Loucy (cell line): Measurements from ENCODE around the gene ARL6IP4.
"Not testable (repeated sequence)": the region's sequence is repeated elsewhere in the genome, so short reads cannot be mapped to it uniquely, and the experiment has no call there.

Source experiments
- H2AFZ ChIP-seq: fragments of 200-600 bp; sonication (generic); 2 replicates; pipeline ENCODE4 v1.6.0; 2016; ENCODE audit warnings: antibody characterized with exemption, mild to moderate bottlenecking, low read length, moderate library complexity
- H3F3A ChIP-seq: fragments of 200-600 bp; 2 replicates; pipeline ENCODE4 v1.6.0; 2016; ENCODE audit warnings: antibody characterized with exemption, low read depth, mild to moderate bottlenecking
- H3K27me3 ChIP-seq: fragments of 200-600 bp; sonication (generic); 2 replicates; pipeline ENCODE4 v1.6.1; 2014; ENCODE audit warnings: low read length, mild to moderate bottlenecking; ENCODE audit not compliant: insufficient read depth, poor library complexity, severe bottlenecking
- H3K36me3 ChIP-seq: fragments of 200-600 bp; sonication (generic); 2 replicates; pipeline ENCODE4 v1.6.1; 2016; ENCODE audit warnings: low read length; ENCODE audit not compliant: insufficient read depth
- H3K4me1 ChIP-seq: fragments of 200-600 bp; sonication (generic); 2 replicates; pipeline ENCODE4 v1.5.1; 2014; ENCODE audit warnings: low read length, mild to moderate bottlenecking; ENCODE audit not compliant: insufficient read depth, poor library complexity, severe bottlenecking
- H3K4me2 ChIP-seq: fragments of 200-600 bp; sonication (generic); 2 replicates; pipeline ENCODE4 v1.6.0; 2014; ENCODE audit warnings: antibody characterized with exemption, low read length, low read depth, mild to moderate bottlenecking; ENCODE audit not compliant: poor library complexity, severe bottlenecking
- H3K4me3 ChIP-seq: fragments of 200-600 bp; sonication (generic); 2 replicates; pipeline ENCODE4 v1.5.1; 2014; ENCODE audit warnings: low read length, mild to moderate bottlenecking, mixed read lengths; ENCODE audit not compliant: poor library complexity, severe bottlenecking
- H3K79me2 ChIP-seq: fragments of 200-600 bp; sonication (generic); 2 replicates; pipeline ENCODE4 v1.6.1; 2014; ENCODE audit warnings: low read length; ENCODE audit not compliant: insufficient read depth
- H3K9ac ChIP-seq: fragments of 200-600 bp; sonication (generic); 2 replicates; pipeline ENCODE4 v1.6.0; 2014; ENCODE audit warnings: mild to moderate bottlenecking, low read depth, low read length, moderate library complexity; ENCODE audit not compliant: poor library complexity, severe bottlenecking
- H3K9me2 ChIP-seq: fragments of 200-600 bp; sonication (generic); replicated peaks from 2 replicates; pipeline ENCODE4 v1.6.1; 2016; ENCODE audit warnings: low read depth, low read length, mixed read lengths
- H3K9me3 ChIP-seq: fragments of 200-600 bp; sonication (generic); 2 replicates; pipeline ENCODE4 v1.6.1; 2014; ENCODE audit warnings: mild to moderate bottlenecking, antibody characterized with exemption, low read length, low read depth; ENCODE audit not compliant: insufficient read depth
- H4K20me1 ChIP-seq: fragments of 200-600 bp; sonication (generic); 2 replicates; pipeline ENCODE4 v1.6.0; 2014; ENCODE audit warnings: antibody characterized with exemption, low read length, mild to moderate bottlenecking; ENCODE audit not compliant: insufficient read depth, poor library complexity, severe bottlenecking
- EZH2phosphoT487 ChIP-seq: fragments of 200-600 bp; IDR thresholded peaks from 2 replicates; pipeline ENCODE4 v1.6.1; 2018; ENCODE audit warnings: antibody characterized with exemption, mild to moderate bottlenecking, moderate library complexity, borderline replicate concordance
- TF ChIP-seq, protein P1 (sequence below): fragments of 200-600 bp; sonication (generic); conservative IDR thresholded peaks from 2 replicates; pipeline ENCODE4 v1.5.1; 2014; ENCODE audit warnings: mild to moderate bottlenecking, antibody characterized with exemption, low read length

ARL6IP4 gene

GRCh38 chr12:123011701-123012100 is 31.2 kb downstream of the ARL6IP4 start:
- no peaks in the 10 kb centered on the region for H3K36me3 ChIP-seq
- no peak overlapping the region for H3K9ac ChIP-seq
- H3F3A ChIP-seq: no peaks in the 10 kb centered on the region
- no peak overlapping the region for H3K4me3 ChIP-seq
- no peak overlapping the region for H2AFZ ChIP-seq
- H3K9me2 ChIP-seq: no peaks in the 10 kb centered on the region
- no peaks in the 10 kb centered on the region for H3K27me3 ChIP-seq
- no peaks in the 10 kb centered on the region for H3K79me2 ChIP-seq
- H4K20me1 ChIP-seq: no peaks in the 10 kb centered on the region
- no peaks in the 10 kb centered on the region for H3K4me1 ChIP-seq
- no peaks in the 10 kb centered on the region for H3K9me3 ChIP-seq
- no peak for TF ChIP-seq EZH2phosphoT487
- TF ChIP-seq, protein P1, sequence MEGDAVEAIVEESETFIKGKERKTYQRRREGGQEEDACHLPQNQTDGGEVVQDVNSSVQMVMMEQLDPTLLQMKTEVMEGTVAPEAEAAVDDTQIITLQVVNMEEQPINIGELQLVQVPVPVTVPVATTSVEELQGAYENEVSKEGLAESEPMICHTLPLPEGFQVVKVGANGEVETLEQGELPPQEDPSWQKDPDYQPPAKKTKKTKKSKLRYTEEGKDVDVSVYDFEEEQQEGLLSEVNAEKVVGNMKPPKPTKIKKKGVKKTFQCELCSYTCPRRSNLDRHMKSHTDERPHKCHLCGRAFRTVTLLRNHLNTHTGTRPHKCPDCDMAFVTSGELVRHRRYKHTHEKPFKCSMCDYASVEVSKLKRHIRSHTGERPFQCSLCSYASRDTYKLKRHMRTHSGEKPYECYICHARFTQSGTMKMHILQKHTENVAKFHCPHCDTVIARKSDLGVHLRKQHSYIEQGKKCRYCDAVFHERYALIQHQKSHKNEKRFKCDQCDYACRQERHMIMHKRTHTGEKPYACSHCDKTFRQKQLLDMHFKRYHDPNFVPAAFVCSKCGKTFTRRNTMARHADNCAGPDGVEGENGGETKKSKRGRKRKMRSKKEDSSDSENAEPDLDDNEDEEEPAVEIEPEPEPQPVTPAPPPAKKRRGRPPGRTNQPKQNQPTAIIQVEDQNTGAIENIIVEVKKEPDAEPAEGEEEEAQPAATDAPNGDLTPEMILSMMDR: no peak
- H3K4me2 ChIP-seq: no peak overlapping the region

- no peaks in the 10 kb centered on the region for H3F3A ChIP-seq
- no peaks in the 10 kb centered on the region for H3K27me3 ChIP-seq
- H2AFZ ChIP-seq: no peak overlapping the region
- H3K4me1 ChIP-seq: no peaks in the 10 kb centered on the region
- no peaks in the 10 kb centered on the region for H4K20me1 ChIP-seq
- H3K9me3 ChIP-seq: no peaks in the 10 kb centered on the region
- no peak overlapping the region for H3K4me3 ChIP-seq
- H3K9ac ChIP-seq: no peak overlapping the region
- TF ChIP-seq, protein P1: no peak
- no peak for TF ChIP-seq EZH2phosphoT487
- H3K36me3 ChIP-seq: no peaks in the 10 kb centered on the region
- H3K9me2 ChIP-seq: no peaks in the 10 kb centered on the region
- no peaks in the 10 kb centered on the region for H3K79me2 ChIP-seq
- H3K4me2 ChIP-seq: no peak overlapping the region
Observed at GRCh38 chr12:123013185-123014095, 33.0 kb downstream of the ARL6IP4 start.

DNA sequence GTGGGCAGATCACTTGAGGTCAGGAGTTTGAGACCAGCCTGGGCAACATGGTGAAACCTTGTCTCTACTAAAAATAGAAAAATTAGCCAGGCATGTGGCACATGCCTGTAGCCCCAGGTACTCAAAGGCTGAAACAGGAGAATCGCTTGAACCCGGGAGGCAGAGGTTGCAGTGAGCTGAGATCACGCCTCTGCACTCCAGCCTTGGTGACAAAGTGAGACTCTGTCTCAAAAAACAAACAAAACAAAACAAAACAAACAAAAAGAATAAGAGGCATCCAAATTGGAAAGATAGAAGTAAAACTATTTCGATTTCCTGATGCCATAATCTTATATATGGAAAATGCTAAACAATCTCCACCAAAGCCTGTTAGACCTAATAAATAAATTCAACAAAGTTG is 34.0 kb downstream of the ARL6IP4 start:
- H3K4me1 ChIP-seq, H3K9me3 ChIP-seq, H3K9me2 ChIP-seq: not testable (repeated sequence)

DNA sequence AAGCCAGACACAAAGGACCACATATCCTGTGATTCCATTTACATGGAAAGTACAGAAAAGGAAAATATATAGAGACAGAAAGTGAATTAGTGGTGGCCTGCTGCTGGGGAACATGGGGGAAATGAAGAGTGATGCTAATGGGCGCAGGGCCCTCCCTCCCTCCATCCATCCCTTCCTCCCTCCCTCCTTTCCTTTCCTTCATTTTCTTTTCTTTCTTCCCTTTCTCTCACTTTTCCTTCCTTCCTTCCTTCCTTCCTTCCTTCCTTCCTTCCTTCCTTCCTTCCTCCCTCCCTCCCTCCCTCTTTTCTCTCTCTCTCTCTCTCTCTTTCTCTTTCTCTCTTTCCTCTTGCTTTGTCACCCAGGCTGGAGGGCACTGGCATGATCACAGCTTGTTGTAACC is 37.3 kb downstream of the ARL6IP4 start:
- H3K79me2 ChIP-seq: no peaks in the 10 kb centered on the region
- no peak overlapping the region for H3K4me3 ChIP-seq
- no peak overlapping the region for H3K4me2 ChIP-seq
- H3K9me2 ChIP-seq: no peaks in the 10 kb centered on the region
- TF ChIP-seq, protein P1: no peak
- TF ChIP-seq EZH2phosphoT487: no peak
- H3K9ac ChIP-seq: no peak overlapping the region
- no peaks in the 10 kb centered on the region for H3K36me3 ChIP-seq
- H3K27me3 ChIP-seq: no peaks in the 10 kb centered on the region
- H3F3A ChIP-seq: no peaks in the 10 kb centered on the region
- no peaks in the 10 kb centered on the region for H3K9me3 ChIP-seq
- no peaks in the 10 kb centered on the region for H3K4me1 ChIP-seq
- H4K20me1 ChIP-seq: no peaks in the 10 kb centered on the region
- no peak overlapping the region for H2AFZ ChIP-seq

More for the DNA sequence above, 34.0 kb downstream of the ARL6IP4 start:
- not testable (repeated sequence) for H3K4me2 ChIP-seq, H2AFZ ChIP-seq, H3K36me3 ChIP-seq, H4K20me1 ChIP-seq, H3K9ac ChIP-seq, H3K79me2 ChIP-seq, H3F3A ChIP-seq, H3K4me3 ChIP-seq, H3K27me3 ChIP-seq
